ENCODE results near the gene PBOV1.

Gene PBOV1

DNA sequence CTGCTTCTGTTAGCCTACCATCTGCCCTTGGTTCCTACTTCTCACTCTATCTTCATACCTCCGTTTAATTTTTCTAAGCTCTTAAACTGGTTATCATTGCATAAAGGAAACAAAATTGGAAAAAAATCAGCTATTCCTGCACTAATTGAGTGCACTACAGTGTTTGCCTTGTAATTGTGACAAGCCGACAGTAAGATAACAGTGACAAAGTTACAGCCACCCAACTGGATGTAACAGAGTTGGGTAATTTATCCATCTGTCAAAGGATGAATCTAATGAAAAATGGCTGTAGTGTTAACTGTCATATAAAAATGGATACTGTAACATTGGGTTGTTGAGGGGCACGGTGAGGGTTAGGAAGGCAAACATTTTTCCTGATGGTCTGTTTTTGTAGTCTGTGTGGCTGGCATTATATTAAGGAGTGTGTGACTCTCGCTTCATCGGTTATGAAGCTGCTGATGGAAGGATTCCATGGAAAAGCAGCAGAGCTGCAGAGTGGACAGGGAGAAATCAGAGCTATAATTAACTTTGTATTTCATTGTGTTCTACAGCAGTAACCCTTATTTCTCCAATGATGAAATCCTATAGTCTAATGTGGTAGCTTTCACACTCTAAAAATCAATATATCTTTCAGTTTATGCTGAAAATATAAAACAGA, 12.7 kb downstream of the PBOV1 start:
- no peak for DNase-seq (ENCODE audit: low read depth in 2 of 3, low spot score in 1 of 3)

GRCh38 chr6:138204792-138205384, 13.4 kb downstream of the PBOV1 start:
- no peak for DNase-seq (ENCODE audit: low read depth in 2 of 3, low spot score in 1 of 3)

DNA sequence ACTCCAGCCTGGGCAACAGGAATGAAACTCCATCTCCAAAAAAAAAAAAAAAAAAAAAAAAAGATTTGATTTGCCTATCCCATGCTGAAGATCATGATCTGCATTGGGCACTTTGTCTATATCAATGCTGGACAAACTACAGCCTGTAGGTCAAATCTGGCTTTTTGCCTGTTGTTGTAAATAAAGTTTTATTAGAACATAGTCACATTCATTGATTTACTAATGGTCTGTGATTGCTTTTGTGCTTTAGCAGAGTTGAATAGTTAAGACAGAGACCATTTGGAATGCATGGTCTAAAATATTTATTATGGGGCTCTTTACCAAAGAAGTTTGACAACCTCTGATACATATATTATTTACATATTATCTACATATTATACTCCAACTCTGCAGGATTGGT, 14.0 kb downstream of the PBOV1 start:
- no peak for DNase-seq (ENCODE audit: low read depth in 2 of 3, low spot score in 1 of 3)

GRCh38 chr6:138203315-138203714, 15.0 kb downstream of the PBOV1 start:
- no peak for DNase-seq (ENCODE audit: low read depth in 2 of 3, low spot score in 1 of 3)

GRCh38 chr6:138201836-138202235, 16.5 kb downstream of the PBOV1 start:
- no peak for DNase-seq (ENCODE audit: low read depth in 2 of 3, low spot score in 1 of 3)

- no peak for DNase-seq (ENCODE audit: low read depth in 2 of 3, low spot score in 1 of 3)
Measured at GRCh38 chr6:138198430-138199091, 19.7 kb downstream of the PBOV1 start.

GRCh38 chr6:138197570-138197969, 20.7 kb downstream of the PBOV1 start:
- DNase-seq (ENCODE audit: low read depth in 2 of 3, low spot score in 1 of 3): no peak

DNA sequence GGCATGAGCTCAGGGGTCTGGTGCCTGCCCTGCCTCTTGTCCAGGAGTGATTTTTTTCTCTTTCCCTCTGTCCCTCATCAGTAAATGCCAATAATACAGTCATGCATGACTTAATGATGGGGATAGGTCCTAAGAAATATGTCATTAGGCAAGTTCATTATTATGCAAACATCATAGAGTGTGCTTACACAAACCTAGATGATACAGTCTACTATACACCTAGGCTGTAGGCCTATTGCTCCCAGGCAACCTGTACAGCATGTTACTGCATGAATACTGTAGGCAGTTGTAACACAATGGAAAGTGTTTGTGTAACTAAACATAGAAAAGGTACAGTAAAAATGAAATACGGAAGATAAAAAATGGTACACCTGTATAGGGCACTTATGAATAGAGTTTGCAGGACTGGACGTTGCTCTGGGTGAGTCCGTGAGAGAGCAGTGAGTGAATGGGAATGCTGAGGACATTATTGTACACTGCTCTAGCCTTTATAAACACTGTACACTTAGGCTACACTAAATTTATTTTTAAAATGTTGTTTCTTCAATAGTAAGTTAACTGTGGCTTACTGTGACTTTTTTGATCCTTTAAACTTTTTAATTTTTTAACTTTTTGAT, 22.1 kb downstream of the PBOV1 start:
- no peak for DNase-seq (ENCODE audit: low read depth in 2 of 3, low spot score in 1 of 3)

DNA sequence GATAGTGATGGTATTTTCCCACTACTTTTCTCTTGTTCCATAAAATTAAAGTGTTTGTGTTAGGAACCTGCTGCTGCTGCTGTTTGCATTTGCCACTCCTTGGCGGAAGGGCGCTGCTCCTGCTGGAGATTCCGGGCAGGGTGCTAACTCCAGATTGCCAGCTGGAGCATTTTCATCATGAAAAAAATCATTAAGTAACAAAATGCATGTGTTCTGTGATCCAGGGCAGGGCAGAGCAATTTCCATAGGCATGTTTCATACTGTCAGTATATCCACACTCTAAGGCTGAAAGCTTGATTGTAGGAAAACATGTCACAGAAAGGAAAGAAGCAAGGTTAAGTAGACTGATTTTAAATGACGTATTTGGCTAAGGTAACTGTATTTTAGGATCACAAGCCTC, 24.0 kb downstream of the PBOV1 start:
- no peak for DNase-seq (ENCODE audit: low read depth in 2 of 3, low spot score in 1 of 3)

DNA sequence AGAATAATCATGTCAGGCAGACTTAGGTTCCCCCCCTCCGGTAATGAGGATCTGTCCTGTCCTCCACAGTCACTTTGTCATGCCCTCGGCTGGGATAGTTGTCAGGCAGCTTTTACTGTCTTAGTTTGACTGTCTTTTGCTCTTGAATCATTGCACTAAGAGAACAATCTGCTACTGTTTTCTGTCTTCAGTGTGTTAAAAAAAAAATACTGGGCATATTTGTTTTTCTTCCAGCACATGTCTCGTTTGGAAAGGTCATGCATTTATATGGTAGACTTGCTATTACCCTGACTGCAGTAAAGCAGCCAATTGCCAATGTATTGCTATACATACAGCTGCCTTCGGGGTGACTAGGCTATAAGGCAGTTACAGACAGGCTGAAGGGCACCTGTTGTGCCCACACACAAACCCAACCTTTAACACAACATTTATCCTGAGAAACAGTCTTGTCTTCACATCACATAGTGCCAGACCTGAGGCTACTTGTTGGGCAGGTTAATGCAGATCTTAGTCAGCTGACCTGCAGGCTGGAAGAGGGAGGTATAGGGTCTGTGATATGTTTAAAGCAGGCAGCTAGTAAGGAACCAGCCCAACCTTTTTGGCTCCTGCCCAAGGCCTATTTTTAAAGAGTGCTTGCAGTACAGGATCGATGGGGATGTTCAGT, 29.9 kb downstream of the PBOV1 start:
- no peak for DNase-seq (ENCODE audit: low read depth in 2 of 3, low spot score in 1 of 3)

GRCh38 chr6:138187156-138187555, 31.1 kb downstream of the PBOV1 start:
- no peak for DNase-seq (ENCODE audit: low read depth in 2 of 3, low spot score in 1 of 3)

DNA sequence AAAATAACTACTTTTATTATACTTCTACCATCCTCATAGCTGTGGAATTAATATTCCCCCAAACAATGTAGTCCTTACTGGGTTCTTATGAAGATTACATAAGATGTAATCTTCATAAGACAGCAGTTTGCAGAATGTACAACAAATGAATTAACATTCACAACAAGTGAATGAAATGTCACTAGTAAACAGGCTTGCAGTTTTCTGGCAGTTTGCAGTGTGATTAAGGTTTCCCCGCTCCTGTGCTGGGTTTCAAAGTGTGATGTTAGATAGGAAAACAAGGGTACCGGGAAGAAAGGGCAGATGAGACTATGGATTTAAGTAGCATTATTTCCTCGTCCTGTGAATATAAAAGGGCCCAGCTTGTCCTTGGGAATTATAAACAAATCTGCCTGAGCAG, 34.1 kb downstream of the PBOV1 start:
- DNase-seq (ENCODE audit: low read depth in 2 of 3, low spot score in 1 of 3): no peak

- no peak for DNase-seq (ENCODE audit: low read depth in 2 of 3, low spot score in 1 of 3)
Measured at GRCh38 chr6:138183790-138184134, 34.5 kb downstream of the PBOV1 start.

DNA sequence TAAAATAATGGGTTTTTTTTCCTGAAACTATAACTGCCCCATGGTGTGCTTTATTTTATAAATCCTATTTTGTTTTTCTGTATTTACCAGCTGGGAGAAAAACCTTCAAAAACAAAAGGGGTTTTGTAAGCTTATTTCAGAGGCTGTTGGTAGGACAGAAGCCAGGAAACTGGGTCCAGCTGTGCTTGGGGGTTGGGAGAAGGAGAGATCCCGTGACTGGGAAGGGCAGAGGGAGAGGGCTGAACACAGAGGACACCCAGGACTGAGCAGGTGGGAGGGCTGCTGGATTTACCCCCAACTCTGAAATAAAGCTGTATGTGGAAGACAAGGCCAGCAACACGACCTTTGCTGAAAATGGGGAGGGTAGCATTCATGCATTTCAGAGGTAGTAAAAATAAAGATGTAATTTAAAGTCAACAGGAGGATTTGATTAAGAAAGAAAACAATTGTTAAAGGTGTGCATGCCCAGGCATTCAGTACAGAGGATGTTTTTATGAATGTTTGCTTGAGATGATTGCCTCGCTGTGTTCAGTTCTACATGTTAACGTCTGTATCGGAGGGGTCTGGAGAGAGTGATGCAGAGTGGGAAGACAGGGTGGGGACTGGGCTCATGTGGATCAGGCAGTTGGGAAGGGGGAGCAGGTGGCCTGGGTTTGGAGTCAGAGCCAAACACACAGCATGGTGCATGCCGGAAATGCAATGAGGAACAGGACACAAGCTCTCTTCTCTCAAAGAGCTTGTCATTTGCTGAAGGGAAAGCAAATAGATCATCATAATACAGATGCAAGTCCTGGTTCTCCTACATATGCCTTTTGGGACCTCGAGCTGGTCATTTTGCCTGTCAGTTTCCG, 35.1 kb downstream of the PBOV1 start:
- no peak for DNase-seq (ENCODE audit: low read depth in 2 of 3, low spot score in 1 of 3)

DNA sequence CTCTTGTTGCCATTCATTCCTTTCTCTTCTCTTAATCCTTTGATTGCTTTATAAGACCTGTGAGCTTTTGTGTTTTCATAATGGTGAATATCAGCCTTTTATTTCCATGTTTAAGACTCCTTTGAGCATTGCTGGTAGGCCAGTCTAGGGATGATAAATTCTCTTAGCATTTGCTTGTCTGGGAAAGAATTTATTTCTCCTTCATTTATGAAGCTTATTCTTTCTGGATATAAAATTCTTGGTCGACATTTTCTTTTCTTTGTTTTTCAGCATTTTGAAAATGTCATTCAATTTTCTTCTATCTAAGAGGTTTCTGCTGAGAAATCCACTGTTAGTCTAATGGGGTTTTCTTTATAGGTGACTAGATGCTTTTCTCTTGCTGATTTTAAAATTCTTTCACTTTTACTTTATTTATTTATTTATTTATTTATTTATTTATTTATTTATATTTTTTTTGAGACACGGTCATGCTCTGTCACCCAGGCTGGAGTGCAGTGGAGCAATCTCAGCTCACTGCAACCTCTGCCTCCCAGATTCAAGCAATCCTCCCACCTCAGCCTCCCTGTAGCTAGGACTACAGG, 41.5 kb downstream of the PBOV1 start:
- DNase-seq (ENCODE audit: low read depth in 2 of 3, low spot score in 1 of 3): no peak

GRCh38 chr6:138175596-138175995, 42.7 kb downstream of the PBOV1 start:
- no peak for DNase-seq (ENCODE audit: low read depth in 2 of 3, low spot score in 1 of 3)
